GM21723 (cell line): ENCODE results near the gene BIN1.

ENCODE experiments used
- ATAC-seq: cut with Tn5 transposase; IDR thresholded peaks from one replicate; pipeline ENCODE4 v1.9.1; 2021; ENCODE audit warnings: mild to moderate bottlenecking, moderate library complexity; ENCODE audit not compliant: unreplicated experiment

BIN1 gene

DNA sequence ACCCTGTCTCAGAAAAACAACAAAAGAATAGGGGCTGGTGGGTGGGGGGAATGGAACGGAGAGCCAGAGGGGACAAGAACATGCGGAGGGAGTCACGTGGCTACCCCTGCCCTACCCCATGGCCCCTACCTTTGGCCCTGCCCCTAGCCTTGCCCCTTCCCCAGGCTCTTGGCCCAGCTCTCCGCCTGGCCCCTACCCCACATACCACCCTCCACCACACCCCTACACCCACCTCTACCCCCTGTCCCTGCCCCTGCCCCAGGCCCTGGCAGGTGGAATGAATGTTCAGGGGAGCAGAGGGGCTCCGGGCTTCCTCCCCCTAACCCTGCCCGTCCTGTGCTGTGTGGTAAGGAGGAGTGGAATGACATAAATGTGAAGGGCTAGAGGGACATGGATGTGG lies 15.1 kb downstream of the BIN1 start:
- no peak for ATAC-seq

DNA sequence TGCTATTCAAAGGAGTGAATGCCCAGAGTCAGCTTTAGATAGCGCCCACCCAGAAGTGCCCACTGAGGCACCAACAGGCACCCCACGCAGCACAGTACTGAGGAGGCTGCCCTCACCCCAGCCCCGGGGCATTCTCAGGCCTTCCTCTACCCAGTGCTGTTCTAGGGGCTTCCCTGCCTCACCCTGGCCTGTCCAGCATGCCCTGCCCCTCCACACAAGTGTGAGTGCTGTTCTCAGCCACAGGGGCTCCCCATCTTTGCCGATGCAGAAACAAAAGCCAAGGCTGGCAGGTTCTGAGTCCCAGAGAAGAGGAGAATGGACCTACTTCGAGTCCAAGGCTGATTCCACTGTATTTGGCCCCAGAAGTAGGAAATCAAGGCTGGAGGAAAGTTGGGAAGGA lies 15.8 kb downstream of the BIN1 start:
- ATAC-seq = no peak

- ATAC-seq = no peak
Measured at GRCh38 chr2:127090281-127091120, 16.5 kb downstream of the BIN1 start.

DNA sequence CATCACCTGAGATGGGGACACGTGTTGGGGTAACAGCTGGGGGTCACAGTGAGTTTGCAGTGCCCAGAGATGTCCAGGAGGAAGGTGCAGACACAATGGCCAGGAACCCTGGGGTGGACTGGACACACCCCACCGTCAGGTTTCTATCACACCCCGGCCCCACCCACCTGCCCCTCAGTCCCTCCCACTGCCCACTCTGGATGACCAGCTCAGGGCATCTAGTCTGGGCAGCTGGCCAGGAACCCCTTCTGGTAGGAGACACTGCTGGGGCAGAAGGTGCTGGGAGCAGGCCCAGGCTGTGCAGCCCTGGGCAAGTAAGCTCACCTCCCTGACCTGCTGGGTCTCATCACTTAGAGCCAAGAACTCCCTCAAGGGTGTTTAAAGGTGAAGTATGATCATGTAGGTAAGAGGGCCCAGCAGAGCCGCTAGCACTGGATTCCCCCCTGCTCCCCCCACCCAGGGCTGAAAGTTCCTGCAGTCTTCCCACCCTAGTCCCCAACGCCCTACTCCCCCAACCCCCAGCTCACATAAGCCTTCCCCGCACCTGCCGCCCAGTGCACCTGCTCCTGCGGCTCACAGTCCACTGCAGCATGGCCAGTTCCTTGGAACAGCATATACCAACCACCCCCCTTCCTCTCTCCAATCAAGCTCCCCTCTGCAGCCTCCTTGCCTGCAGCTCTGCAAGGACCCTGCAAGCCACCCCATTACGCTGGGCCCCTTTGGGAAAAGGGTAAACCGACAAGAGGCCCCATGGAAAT lies 17.3 kb downstream of the BIN1 start:
- ATAC-seq = no peak

GRCh38 chr2:127088706-127089105 lies 18.2 kb downstream of the BIN1 start:
- ATAC-seq = no peak

DNA sequence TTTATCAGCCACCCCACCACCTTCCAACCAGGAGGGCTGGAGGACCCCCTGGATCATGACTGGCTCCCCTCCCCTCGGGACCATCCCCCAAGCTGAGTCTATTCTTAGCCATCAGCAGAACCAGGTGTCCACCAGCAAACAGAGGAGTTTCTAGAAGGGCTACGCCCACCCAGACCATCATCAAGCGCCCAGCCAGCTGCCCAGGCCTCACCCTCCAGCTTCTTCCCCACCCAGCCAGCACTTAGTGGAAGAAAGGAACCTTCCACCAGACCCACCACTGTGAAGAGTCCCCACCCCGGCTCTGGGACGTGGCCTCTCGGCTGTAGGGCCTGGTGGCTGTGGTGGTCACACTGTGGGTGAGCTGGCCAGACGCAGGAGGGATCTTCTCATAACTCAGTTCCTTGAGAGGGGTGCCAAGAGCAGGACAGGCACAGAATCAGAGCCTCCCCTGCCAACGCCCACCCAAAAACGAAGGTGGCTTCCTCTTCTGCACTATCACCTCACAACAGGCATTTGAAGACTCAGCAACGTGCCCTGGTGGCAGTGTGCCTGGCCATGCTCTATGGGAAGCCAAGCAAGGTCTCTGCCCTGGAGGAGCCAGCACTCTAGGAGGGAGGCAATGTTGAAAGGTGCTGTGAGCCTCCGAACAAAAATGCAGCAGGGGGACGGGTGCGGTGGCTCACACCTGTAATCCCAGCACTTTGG lies 19.0 kb downstream of the BIN1 start:
- ATAC-seq = no peak

GRCh38 chr2:127086990-127087790 lies 19.8 kb downstream of the BIN1 start:
- ATAC-seq = peak; percentile 66

DNA sequence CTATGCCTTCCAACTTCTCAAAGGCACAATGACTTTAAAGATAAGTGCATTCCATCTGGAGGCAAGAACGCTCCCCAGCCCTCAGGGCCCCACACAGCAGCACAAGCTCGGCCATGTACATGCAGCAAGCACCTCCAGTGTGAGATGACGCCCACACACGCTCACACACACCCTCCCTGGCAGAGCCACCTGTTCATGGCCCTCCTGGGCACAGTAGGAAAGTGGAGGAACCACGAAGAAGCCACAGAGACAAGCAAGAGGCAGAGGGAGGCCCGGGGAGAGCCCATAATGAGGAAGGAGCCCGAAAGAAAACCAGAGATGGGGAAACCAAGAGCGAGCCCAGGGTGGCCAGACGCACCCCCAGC lies 21.7 kb downstream of the BIN1 start:
- ATAC-seq = peak; percentile 28

DNA sequence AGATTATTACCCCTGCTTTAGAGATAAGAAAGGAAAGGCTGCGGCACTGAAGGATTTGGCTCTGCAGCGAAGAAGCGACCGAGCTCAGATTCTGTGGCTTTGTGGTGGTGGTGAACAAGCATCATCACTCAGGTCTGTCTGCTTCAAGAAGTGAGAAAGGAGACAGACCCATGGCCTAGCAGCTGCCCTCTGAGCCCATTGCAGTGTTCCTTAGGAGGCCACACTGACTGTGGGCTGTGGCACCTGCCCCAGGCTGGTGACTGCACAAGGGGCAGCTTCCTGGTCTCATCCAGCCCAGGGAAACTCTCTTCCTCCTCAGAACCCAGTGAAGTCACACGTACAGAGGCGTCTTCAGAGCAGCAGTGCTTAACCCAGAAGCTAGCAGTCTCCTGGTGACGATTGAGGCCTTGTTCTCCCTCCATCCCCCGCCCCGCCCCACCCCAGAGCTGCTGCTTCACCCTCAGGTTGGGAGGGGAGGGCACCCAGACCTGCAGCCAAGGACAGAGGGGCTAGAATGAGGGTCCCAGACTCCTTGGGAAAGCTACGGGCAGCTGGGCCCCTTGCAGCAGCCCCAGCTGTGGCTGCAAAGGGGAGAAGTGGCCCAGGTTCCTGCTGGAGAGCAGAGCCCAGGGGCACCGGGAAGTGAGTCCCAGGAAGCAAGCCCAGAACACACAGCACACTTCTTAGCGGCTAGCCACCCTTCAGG lies 22.2 kb downstream of the BIN1 start:
- ATAC-seq = no peak

DNA sequence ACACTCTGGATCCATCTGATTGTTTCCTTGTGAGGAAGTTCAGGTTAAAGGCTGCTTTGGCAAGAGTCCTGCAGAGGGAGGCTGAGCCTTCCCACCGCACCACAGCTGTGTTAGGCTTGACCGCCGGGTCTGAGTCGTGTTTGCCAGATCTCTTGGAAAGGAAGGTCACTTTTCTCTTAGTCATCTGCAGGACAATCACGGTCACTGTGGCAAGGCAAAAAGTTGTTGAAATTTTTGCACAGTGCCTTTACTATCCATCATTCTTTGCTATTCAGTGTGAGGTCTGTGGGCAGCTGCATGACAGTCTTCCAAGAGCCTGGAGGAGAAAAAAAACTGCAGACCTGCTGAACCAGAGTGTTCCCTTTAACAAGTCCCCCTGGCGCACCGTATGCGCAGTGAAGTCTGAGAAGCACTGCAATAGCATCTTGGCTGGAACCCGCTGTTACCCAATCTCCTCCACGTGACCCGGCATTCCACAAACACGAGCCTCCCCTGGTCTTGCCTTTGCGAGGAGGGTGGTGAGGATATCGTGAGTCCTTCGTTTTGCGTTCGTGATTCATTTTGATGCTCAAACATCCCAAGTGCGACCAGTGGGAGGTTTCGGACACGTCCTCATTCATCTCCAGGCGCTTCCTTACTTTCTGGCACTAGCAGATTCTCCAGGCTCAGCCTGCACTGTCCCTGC lies 23.0 kb downstream of the BIN1 start:
- no peak for ATAC-seq

DNA sequence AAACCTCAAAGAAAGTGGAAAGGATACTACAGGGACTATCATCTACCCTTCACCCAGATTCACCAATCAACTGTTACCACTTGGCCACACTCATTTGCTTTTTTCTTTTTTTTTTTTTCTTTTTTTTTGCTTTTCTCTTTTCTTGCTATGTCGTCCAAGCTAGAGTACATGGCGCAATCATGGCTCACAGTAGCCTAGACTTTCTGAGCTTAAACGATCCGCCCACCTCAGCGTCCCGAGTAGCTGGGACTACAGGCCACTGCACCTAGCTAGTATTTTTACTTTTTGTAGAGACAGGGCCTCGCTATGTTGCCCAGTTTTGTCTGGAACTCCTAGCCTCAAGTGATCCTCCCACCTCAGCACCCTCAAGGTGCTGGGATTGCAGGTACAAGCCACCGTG lies 24.0 kb downstream of the BIN1 start:
- no peak for ATAC-seq

DNA sequence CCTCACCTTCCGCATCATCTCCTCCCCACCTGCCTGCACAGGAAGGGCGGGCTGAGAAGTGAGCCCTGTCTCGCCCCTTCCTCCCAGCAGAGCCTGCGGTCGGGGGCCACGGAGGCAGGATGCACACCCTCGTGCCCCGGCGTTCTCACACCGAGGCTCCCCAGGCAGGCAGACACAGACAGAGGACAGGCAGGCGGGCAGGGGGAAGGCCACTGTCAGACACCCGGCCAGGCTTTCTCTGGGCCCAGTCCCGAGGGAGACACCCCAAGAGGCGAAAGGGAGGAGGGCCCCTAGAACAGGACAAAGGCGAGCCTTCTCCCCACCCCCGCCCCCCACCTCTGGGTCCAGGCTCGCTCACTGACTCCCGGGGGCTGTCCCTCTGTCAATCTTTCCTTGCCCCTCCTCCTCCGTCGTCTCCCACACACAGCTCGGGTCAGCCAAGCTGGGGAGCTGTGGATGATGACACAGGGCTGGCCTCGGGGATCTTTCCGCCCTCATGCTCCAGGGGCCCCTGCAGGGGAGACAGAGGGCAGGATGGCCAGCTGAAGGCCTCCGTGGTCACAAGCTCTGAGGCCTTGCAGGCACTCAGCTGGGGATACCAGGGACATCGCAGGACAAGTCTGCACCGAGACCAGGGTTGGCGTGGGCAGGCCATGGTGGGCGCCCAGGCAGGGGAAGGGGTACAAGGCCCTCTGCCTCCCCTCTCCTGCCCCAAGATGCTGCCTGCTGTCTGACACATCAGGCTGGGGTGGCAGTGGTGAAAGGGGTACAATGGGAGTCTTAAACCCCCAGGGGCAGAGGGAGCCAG lies 24.9 kb downstream of the BIN1 start:
- ATAC-seq = peak; percentile 54

DNA sequence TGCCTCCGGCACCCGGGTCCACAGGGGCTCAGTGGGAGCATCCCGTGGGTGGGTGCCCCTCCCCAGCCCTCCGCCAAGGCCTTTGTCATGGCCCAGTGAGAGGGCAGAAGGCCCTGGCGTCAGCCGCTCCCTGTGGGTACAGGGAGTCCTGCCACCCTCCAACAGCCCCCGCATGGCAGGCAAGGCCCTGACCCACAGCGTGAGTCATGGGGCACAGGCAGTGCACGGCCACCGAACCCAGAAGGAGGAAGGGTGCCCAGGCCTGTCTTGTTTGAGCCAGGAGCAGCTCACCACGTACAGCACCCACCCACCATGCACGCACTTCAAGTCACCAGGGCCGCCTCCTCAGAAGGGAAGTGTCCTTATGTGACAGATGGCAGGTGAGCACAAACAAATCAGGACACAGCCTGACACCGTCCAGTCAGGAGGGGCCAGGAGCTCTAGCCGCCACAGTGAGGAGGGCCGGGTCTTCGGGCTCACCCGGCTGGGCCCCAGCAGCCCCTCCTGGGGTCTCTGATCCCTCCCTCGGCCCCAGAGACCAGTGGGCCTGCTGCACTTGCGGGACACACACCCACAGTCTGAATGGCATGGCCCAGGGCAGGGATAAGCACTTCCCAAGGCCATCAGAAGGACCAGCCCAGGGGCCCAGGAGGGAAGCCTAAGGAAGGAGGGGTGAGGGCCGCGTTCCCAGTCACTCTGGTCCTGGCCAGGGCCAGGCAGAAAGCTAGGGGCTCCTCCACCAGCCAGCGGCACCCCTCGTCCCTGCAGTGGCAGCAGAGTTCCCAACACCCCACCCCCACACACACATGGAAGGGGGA lies 25.8 kb downstream of the BIN1 start:
- peak; percentile 50 for ATAC-seq

DNA sequence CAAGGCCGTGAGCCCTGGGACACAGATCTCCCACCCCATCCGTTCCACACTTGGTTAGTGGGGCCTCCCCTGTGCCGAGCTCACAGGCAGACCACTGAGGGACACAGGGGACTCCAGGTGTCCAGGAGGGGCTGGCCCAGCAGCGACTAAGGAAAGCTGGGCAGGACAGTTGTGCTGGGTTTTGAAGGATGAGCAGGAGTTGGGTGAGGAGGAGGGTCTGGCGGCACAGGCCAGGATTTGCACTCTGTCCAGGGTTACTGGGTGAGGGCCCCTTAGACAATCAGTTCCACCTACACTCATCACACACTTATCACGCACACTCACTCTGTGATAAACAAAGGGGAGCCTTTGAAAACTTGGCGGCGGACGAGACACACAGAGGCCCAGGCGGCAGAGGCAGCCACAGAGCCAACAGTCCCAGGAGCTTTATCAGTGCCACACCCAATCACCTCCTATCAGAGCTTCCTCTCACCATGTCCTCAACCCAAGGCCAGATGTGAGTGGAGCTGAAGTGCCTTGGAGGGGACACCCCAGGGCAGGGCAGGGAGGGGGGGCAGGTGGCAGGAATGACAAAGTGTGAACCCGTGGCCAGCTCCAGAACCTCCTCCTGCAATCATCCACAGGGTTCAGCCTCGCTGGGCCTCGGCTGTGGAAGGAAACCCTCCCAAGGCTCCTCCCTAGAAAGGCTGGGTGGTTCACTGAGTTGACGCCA lies 26.6 kb downstream of the BIN1 start:
- peak; percentile 14 for ATAC-seq

DNA sequence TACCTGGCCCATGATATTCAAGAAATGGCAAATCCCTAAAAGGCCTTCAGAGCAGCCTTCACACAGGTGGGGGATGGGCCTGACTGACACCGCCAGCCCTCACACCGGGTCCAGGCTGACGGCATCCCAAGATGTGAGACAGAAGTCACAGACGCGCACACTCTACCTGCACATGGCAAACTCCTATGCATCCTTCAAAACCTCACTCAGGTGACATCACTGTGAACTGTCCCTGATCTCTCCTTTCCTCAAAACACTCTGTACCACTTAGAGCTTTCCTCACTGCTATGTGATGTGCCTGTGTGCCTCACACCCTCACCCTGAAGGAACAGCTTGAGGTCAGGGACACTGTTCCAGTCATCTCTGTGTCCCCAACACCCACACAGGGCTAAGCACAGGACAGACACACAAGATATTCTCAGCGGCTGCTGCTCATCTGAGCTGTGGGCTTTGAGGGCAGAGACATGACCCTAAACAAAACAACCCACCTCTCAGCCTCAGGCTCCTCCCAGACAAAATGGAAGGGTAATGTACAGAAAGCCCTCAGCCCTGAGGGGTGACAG lies 27.5 kb downstream of the BIN1 start:
- no peak for ATAC-seq

DNA sequence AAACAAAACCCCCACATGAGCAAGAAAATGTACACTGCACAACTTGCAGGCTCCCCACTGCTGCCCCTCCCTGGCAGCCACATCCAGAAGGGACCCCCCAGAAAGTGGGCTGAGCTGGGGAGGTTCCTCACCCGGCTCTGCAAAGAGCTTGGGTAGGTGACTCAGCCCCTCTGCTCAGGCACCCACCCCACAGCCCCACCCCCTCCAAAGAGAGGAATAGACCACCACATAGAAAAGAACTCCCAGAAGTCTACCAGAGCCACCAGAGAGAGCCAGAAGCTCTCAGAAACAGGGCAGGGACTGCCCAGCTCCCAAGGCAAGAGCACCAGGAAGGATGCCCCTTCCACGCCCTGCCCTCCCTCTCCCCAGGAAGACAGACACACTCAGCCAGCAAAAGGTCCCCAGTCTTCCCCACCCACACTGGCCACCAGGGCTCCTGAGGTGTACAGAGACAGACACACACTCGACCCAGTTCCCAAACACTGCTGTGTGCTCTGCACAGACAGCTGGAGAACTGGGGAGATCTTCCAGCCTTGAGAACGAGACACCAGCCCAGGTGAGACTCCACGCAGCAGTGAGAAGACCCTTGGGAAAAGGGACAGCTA lies 28.2 kb downstream of the BIN1 start:
- no peak for ATAC-seq

GRCh38 chr2:127078028-127078427 lies 28.9 kb downstream of the BIN1 start:
- no peak for ATAC-seq
